Stomach smooth muscle (tissue), 2 donors: ENCODE measurements around the gene ARMH4.

Experiments
- H3K27ac ChIP-seq: one replicate; pipeline ENCODE4 v1.7.0; 2013; ENCODE audit warnings: mild to moderate bottlenecking, low read length, inconsistent platforms
- H3K27me3 ChIP-seq, 2 donors: one replicate each; pipeline ENCODE4 v1.7.0; 2013; ENCODE audit warnings: low read length in 2 of 2; ENCODE audit not compliant: insufficient read depth in 2 of 2, control insufficient read depth in 1 of 2
- H3K36me3 ChIP-seq, 2 donors: one replicate each; pipeline ENCODE4 v1.7.0; 2013; ENCODE audit warnings: low read length in 2 of 2; ENCODE audit not compliant: control insufficient read depth in 2 of 2, insufficient read depth in 2 of 2
- H3K4me1 ChIP-seq: one replicate; pipeline ENCODE4 v1.7.0; 2013; ENCODE audit warnings: low read length; ENCODE audit not compliant: control insufficient read depth, insufficient read depth
- H3K4me3 ChIP-seq, 2 donors: one replicate each; pipeline ENCODE4 v1.7.0; 2013; ENCODE audit warnings: low read length in 2 of 2
- H3K9ac ChIP-seq, 2 donors: one replicate each; pipeline ENCODE4 v1.7.0; 2013; ENCODE audit warnings: low read length in 2 of 2, mild to moderate bottlenecking in 1 of 2
- H3K9me3 ChIP-seq, 2 donors: one replicate each; pipeline ENCODE4 v1.7.0; 2013; ENCODE audit warnings: low read length in 2 of 2; ENCODE audit not compliant: control insufficient read depth in 2 of 2
- donor health status: healthy.
- donor health status: Pancreatic carcinoma.

Gene ARMH4

DNA sequence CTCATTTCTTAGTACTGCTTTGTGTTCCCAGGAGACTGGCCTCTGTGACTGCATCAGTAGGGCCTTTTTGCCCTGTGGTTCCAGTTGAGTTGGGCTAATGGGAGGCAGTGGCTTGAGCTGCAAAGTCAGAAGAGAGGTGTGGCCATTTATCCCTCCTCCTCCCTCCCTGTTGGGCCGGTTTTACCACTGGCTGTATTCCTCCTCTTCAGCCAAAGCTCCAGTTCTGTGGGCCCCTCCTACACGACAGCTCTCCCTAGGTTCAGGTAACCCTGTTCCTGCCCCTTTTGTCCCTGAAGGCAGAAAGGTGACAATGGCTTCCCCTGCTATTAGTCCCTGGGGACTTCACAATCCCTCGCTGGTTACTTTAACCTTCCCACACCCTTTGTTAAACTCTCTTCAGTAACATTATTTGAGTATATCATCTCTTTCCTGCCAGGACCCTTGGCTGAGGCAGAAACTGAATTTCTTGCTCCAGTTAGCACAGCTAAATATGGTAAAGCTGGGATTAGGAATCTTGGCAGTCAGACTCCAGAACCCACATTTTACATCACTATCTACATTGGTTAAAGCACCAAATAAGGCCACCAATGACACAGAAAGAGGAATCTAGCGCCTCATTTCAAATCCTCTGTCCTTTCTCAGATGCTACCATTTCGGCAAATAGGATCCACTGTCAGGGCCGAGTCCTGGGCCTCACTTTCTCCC, 164.3 kb downstream of the ARMH4 start:
- no peaks in the 10 kb centered on the region for H3K27me3 ChIP-seq
- H3K27ac ChIP-seq = no peak overlapping the region
- H3K4me1 ChIP-seq = no peaks in the 10 kb centered on the region
- H3K9me3 ChIP-seq = no peaks in the 10 kb centered on the region
- H3K4me3 ChIP-seq = no peak overlapping the region
- no peak overlapping the region for H3K9ac ChIP-seq
- no peaks in the 10 kb centered on the region for H3K36me3 ChIP-seq

DNA sequence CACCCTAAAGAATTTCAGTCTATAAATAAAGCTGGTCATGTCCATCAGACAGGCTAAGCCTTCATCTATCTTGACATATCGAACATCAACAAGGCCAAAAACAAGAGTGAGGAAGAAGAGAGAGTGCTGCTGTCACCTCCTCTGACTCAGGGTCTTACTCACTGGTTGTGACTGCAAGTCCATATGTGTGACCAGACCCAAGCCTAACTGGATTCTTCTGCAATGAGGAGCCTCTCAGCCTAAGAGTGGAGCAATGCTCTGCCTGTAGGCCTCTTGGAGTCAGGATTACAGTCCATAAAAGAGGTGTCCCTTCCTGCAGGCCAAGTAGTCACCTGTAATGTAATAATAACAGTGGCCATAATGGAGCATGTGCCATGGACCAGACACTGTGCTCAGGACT, 165.0 kb downstream of the ARMH4 start:
- no peaks in the 10 kb centered on the region for H3K27me3 ChIP-seq
- no peaks in the 10 kb centered on the region for H3K9me3 ChIP-seq
- H3K4me3 ChIP-seq = no peak overlapping the region
- no peak overlapping the region for H3K27ac ChIP-seq
- no peaks in the 10 kb centered on the region for H3K4me1 ChIP-seq
- no peak overlapping the region for H3K9ac ChIP-seq
- no peaks in the 10 kb centered on the region for H3K36me3 ChIP-seq

DNA sequence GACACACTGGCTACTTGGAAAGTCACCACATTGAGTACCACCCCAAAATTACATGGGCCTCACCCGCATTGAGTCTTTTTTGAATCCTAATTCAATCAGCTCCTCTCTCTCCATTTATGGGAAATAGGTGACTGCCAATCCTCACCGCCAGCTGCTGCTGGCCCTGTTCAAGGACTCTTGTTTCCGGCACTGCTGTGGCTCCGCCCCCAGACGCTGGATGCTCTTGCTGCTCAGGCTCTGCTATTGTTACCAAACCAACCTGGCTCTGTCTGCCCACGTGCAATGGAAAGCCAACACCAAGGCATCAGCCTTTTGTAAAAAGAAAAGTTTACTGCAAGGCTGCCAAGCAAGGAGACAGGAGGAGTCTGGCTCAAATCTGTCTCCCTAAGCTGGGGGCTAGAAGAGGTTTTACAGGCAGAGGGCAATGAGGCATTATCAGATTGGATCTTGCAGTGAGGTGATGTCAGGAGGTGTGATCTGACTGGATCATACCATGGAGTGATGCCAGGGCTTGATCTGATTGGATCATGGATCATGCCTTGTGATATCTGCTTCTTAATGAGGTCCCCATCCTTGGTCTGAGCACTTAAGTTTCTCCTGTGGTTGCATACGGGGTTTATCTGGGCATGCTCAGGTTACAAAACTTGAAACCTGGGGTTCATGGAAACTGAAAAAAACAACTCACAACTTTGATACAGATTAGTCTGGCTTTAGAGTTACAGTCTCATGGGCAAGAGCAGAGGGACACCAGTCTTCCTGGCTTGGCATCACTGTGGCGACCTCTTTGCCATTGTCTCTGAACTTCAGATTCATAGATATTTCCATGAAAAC, 169.0 kb downstream of the ARMH4 start:
- Histone ChIP-seq H3K9me3 (no peaks in the 10 kb centered on the region), H3K9ac (no peak overlapping the region), H3K4me1 (no peaks in the 10 kb centered on the region), H3K36me3 (no peaks in the 10 kb centered on the region), H3K4me3 (no peak overlapping the region), H3K27ac (no peak overlapping the region), H3K27me3 (no peaks in the 10 kb centered on the region)

DNA sequence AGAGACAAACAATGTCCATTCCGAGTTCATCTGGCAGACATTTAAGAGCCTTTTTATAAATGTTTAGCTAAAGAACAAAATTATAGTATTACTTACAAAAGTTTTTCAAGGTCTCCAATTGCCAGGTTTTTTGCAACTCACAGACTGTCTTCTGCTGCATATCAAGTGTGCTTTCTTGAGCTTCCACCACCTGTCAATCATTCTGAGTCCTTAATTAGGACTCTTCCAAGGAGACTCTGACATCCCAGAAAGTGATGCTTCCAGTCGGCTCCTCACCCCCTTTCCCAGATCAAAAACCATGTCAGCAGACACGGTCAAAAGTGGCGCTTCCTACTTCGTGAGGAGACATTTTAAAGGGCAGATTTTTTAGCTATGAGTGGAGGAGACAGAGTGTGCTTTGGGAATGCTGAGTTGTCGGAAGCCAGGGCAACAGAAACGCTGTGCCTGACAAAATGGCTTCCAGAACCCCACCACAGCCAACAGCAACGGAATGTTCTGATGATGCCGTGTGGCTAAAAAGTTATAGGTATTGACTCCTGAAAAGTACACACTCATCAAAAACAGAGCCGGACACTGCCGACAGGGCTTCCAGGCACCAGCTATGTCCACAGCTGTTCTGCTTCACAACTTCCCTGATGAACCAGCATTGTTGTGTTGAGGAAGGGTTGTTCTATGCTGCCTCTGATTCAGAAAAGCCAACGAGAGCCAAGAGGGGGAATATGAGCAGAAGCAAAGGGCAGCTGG, 170.0 kb downstream of the ARMH4 start:
- Histone ChIP-seq H3K27me3 (no peaks in the 10 kb centered on the region), H3K27ac (no peak overlapping the region), H3K9ac (no peak overlapping the region), H3K36me3 (no peaks in the 10 kb centered on the region), H3K9me3 (no peaks in the 10 kb centered on the region), H3K4me3 (no peak overlapping the region), H3K4me1 (no peaks in the 10 kb centered on the region)

DNA sequence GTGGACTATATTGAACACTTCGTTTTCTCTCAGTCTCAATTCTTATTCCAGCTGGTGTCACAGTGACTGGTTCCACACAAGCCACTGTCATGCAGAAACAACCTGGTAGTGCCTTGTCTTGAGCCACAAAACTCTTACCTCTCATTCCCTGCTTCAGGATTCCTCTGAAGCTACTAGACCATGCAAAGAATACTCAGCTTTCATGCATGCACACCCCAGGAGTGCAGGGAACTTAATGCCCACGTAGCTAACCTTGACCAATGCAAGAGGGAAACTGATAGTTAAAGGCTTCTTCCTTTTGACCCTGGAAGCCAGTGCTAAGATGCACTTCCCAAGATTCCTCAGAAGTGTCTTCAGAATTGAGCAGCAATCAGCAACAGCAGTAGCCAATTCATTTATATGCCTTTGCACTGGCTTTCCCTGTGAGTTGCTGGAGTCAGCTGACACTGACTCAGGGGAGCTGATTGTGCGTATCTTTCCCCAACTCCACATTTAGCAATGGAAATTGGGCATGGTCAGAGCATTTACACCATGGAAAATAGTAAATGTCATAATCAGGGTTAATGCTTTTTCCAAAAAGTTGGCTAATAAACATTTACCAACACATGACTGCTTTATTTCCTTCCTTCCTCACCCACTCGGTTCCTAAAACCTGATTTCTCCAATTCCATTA, 172.5 kb downstream of the ARMH4 start:
- Histone ChIP-seq H3K27ac (no peak overlapping the region), H3K9me3 (no peaks in the 10 kb centered on the region), H3K4me1 (no peaks in the 10 kb centered on the region), H3K27me3 (no peaks in the 10 kb centered on the region), H3K36me3 (no peaks in the 10 kb centered on the region), H3K4me3 (no peak overlapping the region), H3K9ac (no peak overlapping the region)

DNA sequence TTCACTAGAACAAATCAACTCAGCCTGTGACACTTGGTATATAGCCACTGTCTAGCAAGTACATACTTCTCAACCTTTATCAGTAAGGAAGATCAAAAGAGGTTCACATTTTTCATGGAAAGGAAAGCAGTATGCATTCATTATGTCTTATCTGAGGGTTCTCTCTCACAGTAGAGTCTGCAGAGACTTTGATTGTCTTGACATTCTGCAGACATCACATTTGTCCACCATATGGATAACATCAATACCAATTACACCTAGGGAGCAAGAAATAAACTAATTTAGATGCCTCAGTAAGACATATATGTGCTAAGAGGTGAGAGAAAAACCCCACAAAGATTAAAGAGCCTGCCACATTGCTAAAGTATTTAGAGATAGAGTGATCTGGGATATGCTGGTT, 175.3 kb downstream of the ARMH4 start:
- H3K9ac ChIP-seq = no peak overlapping the region
- H3K36me3 ChIP-seq = no peaks in the 10 kb centered on the region
- H3K27me3 ChIP-seq = no peaks in the 10 kb centered on the region
- no peak overlapping the region for H3K27ac ChIP-seq
- H3K4me3 ChIP-seq = no peak overlapping the region
- H3K4me1 ChIP-seq = no peaks in the 10 kb centered on the region
- no peaks in the 10 kb centered on the region for H3K9me3 ChIP-seq

DNA sequence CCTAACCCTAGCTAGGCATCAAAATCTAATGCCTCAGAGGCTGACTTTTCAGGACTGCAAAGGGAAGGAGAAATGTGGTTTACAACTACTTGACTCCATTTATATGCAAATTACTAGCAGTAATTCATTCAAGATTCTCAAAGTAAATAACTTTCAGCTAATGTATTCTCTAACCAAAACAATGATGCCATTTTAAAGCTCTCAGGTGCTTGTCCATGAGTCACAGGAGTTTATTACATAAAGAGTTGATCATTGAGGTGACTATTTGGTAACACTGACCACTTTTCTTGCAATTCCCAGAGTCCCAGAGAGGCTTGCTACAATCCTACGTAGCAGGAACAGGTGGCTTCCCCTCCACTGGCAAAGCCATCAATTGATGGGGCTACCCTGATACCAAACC, 177.1 kb downstream of the ARMH4 start:
- no peaks in the 10 kb centered on the region for H3K9me3 ChIP-seq
- no peak overlapping the region for H3K9ac ChIP-seq
- no peak overlapping the region for H3K4me3 ChIP-seq
- H3K27ac ChIP-seq = no peak overlapping the region
- no peaks in the 10 kb centered on the region for H3K36me3 ChIP-seq
- no peaks in the 10 kb centered on the region for H3K4me1 ChIP-seq
- H3K27me3 ChIP-seq = no peaks in the 10 kb centered on the region

DNA sequence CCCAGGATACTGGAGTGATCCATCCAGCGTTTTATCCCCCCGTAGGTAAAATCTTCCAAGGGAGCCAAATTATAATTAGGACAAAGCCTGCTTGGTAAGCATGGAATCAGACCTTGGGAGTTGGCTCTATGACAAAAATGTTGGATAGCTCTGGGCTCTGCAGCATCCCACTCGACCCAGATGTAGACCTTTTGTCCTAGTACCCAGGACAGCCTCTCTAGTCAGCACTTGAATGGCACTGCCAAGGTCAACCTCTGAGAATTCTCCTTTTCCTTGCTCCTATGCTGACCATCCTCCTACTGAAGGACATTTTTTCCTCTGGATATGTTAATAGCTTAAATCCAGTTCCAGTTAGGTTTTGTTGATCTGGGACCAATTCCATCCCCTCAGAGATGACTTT, 181.4 kb downstream of the ARMH4 start:
- Histone ChIP-seq H3K27me3 (no peaks in the 10 kb centered on the region), H3K9me3 (no peaks in the 10 kb centered on the region), H3K9ac (no peak overlapping the region), H3K36me3 (no peaks in the 10 kb centered on the region), H3K4me1 (no peaks in the 10 kb centered on the region), H3K27ac (no peak overlapping the region), H3K4me3 (no peak overlapping the region)

DNA sequence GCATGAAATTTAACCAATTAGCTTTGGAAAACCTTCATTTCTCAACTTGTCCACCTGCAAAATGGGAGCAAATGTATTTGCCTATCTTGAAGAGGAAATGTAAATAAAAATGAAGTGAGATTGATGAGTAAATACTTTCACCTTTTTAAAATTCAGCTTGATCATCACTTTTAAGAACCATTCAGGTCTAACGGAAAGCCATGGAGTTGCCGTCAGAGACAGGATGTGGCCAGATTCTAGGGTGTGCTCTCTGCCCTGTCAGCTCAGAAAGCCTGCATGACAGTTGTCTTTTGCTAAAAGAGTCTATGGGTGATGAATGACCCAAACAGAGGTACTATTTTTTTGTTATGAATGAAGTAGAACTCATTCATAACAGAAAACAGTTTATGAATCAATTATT, 181.8 kb downstream of the ARMH4 start:
- Histone ChIP-seq H3K27ac (no peak overlapping the region), H3K9me3 (no peaks in the 10 kb centered on the region), H3K36me3 (no peaks in the 10 kb centered on the region), H3K9ac (no peak overlapping the region), H3K4me3 (no peak overlapping the region), H3K4me1 (no peaks in the 10 kb centered on the region), H3K27me3 (no peaks in the 10 kb centered on the region)

DNA sequence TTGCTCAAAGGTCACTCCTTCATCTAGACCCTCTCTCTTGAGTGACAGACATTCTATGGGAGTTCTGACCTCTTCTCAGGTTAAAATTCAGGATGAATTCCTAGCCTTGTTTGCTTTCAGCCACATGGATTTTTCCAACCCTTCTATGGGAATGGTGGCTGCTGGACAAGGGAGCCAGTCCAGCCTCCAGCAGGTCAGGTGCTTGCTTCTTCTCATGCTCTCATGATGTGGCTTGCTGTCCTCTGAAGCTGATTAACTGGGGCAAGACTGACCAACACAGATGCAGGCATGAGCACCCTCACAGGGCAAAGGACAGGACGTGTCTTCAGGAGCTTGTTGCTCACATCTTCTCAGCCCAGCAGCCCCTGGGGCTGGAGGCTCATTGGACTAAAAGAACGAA, 188.9 kb downstream of the ARMH4 start:
- no peaks in the 10 kb centered on the region for H3K9me3 ChIP-seq
- no peaks in the 10 kb centered on the region for H3K27me3 ChIP-seq
- no peaks in the 10 kb centered on the region for H3K36me3 ChIP-seq
- H3K4me3 ChIP-seq = peak overlapping the region in 1 of 2 donors; percentile 49
- H3K27ac ChIP-seq = peak overlapping the region; percentile 37
- no peak overlapping the region for H3K9ac ChIP-seq
- H3K4me1 ChIP-seq = peaks cover 27% of the 10 kb centered on the region
